CD4-positive, alpha-beta T cell treated with Interleukin-4 for 1 hour (primary cell): Measurements from ENCODE around the gene CDC42SE2.
A peak's percentile ranks its signal among the peaks of the same experiment; 100 is the strongest.
"Not testable (repeated sequence)": the region's sequence is repeated elsewhere in the genome, so short reads cannot be mapped to it uniquely, and the experiment has no call there.

Source experiments
- DNase-seq, 2 donors: peaks; one replicate each; pipeline ENCODE4 v3.0.0-alpha.2; 2020 to 2022

The CDC42SE2 gene

GRCh38 chr5:131324303-131324702 lies 60.5 kb downstream of the CDC42SE2 start:
- no peak for DNase-seq

- DNase-seq: no peak
These were observed 64.9 kb downstream of the CDC42SE2 start for GRCh38 chr5:131328536-131329285.

DNA sequence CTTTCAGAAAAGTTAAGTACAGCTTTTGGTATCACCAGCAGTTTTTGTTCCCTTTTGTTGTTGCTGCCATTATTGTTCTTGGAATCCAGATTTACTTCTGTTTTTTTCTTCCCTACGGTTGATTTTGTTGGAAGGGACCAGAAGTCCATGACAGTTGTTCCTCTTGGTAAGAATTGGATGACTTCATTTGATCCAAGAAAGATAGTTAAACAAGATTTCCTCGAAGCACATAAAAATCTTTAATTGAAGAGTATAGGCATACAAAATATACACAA lies 65.4 kb downstream of the CDC42SE2 start:
- no peak for DNase-seq

DNA sequence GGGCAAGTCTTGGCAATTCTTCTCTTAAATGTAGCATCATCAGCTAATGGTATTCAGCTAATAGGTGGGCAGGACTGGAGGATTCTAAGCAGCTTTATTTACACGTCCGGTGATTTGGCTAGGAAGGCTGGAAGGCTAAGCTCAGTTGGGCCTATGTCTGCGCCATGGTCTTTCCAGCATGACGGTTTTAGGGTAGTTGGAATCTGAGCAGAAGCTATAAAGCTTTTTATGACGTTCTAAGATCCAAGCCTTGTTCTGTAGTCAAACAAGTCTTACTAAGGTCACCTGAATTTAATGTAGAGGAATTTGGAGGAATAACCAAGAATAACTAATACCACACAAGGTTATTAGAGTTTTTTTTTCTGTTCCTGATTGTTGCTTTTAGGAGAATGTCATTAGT lies 66.2 kb downstream of the CDC42SE2 start:
- DNase-seq: no peak

DNA sequence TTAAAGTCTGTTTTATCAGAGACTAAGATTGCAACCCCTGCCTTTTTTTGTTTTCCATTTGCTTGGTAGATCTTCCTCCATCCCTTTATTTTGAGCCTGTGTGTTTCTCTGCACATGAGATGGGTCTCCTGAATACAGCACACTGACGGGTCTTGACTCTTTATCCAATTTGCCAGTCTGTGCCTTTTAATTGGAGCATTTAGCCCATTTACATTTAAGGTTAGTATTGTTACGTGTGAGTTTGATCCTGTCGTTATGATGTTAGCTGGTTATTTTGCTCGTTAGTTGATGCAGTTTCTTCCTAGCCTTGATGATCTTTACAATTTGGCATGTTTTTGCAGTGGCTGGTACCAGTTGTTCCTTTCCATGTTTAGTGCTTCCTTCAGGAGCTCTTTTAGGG lies 71.9 kb downstream of the CDC42SE2 start:
- DNase-seq: not testable (repeated sequence)

- peak in 1 of 2 donors; percentile 60 for DNase-seq
These were observed 72.9 kb downstream of the CDC42SE2 start for GRCh38 chr5:131336801-131337200.

- DNase-seq: peak in 1 of 2 donors; percentile 58
These were observed 73.6 kb downstream of the CDC42SE2 start for GRCh38 chr5:131337240-131338050.

DNA sequence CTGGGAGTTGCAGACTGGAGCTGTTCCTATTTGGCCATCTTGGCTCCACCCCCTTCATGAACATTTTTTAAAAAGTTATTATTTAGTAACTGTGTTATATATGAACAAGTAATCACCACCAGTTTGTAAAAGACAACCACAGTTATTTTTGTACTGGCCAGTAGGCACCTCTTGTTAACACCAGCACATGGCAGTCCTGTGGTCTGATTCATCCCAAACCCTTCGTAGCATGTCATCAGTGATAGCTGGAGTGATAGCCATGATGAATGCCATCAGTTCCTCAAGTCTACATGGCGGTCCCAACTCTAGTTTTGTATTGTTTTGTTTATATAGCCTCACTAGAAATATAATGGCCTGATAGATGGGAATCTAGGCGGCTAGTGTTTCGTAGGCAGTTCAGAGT lies 74.2 kb downstream of the CDC42SE2 start:
- DNase-seq: no peak

- not testable (repeated sequence) for DNase-seq
These were observed 80.4 kb downstream of the CDC42SE2 start for GRCh38 chr5:131344288-131344687.

- not testable (repeated sequence) for DNase-seq
These were observed 82.4 kb downstream of the CDC42SE2 start for GRCh38 chr5:131346204-131346603.

DNA sequence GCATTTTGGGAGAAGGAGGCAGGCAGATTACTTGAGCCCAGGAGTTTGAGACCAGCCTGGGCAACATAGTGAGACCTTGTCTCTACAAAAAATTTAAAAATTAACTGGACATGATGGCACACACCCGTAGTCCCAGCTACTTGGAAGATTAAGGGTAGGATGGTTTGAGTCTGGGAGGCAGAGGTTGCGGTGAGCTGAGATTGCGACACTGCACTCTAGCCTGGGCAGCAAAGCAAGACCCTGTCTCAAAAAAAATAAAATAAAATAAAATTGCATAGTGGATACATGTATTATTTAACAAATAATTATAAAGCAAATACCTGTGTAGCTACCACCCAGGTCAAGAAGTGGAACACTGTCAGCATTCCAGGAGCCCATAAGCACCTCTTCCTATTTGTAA lies 90.1 kb downstream of the CDC42SE2 start:
- no peak for DNase-seq

GRCh38 chr5:131355971-131356528 lies 92.2 kb downstream of the CDC42SE2 start:
- peak in 1 of 2 donors; percentile 39 for DNase-seq

DNA sequence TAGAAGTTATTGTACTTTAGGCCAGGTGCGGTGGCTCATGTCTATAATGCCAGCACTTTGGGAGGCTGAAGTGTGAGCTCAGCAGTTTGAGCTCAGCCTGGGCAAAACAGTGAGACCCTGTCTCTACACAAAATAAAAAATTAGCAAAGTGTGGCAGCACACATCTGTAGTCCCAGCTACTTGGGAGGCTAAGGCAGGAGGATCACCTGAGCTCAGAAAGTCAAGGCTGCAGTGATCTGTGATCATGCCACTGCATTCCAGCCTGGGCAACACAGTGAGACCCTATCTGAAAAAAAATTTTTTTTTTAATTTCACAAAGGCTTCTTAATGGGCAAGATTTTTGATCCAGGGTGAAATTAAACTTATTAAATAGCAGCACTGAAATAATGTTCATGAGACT lies 92.8 kb downstream of the CDC42SE2 start:
- no peak for DNase-seq

DNA sequence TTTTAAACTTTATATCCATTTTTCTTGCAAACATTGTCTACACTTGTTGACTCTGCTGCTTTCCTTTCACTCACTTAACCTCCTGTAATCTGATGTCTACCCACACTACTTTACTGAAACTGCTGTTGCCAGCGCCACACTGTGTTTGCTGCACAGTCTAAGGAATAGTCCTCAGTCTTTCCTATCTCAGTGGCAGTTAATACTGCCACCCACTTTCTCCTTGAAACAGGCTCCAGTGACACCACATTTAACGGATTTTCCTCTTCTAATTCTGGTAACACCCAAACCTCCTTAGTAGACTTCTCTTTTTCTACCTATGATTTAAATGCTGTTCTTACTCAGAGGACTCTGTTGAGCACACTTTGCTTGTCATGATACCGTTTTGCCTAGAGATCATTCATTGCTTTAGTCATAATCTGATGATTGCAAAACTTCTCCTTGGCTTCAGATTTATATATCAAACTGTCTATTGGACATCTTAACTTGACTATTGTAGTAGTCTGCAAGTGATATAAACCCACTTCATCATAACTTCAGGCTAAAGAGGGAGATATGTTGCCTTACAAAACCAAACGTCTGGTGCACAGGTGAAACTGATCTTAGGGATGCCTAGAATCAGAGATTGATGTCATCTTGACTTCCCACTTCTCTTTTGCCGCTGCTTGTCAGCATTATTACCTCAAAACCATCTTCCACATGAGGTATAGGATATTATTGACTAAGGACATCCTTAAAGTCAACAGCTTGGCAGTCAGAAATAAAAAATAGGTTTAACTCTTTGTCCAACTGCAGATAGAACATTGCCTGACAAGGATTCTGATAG lies 94.1 kb downstream of the CDC42SE2 start:
- DNase-seq: peak in 1 of 2 donors; percentile 61

DNA sequence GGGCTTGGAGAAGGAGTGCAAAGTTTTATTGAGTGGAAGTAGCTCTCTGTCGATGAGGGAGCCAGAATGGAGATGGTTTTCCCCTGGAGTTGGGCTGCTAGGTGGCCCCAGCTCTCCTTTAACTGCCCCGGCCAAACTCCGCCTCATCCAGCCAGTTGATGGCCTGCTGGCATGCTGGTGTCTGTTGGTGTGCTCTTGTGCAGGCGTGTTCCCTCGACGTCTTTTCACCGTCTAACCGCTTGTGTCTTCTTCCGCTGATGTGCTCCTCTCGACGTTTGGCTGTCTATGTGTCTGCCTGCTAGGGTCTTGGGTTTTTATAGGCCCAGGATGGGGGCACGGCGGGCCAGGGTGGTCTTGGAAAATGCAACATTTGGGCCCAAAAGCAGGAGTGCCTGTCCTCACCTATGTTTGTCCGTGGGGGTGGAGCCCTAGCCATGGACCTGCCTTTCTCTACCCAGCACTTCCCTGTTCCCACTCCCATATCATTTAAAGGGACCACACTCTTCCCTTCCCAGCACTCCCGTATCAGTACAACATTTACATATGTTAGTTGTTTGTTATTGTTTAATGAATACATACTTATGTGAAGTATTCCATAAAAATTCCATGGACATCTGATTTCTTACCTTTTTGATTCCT lies 97.9 kb downstream of the CDC42SE2 start:
- DNase-seq: no peak

- no peak for DNase-seq
These were observed 100.1 kb downstream of the CDC42SE2 start for GRCh38 chr5:131363811-131364506.

DNA sequence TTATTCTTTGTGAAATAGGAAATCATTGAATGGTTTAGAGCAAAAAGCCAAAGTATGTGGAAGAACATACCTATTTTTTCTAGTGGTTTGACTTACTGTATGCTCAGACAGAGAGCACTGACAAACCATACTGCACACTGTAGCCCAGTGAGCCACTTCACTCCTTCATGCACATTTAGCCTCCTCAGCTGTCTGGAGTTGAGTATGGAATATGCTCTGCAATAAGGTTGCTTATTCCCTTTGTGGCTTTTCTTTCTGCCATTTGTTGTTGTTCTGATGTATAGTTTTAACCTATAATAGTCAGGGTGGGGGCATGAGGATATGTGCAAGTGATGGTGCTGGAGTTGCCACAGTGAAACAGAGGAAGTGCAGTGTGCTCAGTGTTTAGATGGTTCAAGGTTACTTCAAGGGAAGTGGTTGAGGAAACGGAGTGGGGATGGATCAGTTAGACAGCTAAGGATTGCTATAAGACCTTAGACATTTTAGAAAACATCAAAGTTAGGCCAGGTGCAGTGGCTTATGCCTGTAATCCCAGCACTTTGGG lies 100.7 kb downstream of the CDC42SE2 start:
- peak in 1 of 2 donors; percentile 54 for DNase-seq

GRCh38 chr5:131366428-131366827 lies 102.6 kb downstream of the CDC42SE2 start:
- no peak for DNase-seq

DNA sequence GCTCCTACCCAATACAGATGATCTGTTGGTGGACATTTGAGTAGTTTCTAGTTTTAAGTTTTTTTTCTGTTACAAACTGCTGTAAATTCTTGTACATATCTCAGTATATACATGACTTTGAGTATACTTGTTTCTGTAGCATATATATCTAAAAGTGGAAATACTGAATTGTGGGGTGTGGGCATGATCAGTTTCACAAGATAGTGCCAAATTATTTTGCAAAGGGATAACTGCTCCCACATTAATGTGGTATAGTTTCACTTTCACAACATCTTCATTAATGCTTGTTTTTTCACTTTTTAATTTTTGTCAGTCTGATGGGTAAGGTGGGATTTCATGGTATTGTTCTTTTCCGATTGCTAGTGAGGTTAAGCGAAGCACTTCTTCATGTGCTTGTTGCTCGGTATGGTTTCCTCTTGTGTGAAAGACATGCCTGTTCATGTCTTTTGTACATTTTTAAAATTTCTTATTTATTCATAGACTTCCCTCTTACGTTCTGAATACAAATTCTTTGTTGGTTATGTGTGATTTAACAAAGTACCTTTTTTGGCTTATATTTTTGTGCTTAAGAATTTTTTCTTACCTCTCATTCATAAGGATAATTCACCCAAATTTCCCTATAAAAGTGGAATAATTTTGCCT lies 103.5 kb downstream of the CDC42SE2 start:
- peak in 1 of 2 donors; percentile 36 for DNase-seq

DNA sequence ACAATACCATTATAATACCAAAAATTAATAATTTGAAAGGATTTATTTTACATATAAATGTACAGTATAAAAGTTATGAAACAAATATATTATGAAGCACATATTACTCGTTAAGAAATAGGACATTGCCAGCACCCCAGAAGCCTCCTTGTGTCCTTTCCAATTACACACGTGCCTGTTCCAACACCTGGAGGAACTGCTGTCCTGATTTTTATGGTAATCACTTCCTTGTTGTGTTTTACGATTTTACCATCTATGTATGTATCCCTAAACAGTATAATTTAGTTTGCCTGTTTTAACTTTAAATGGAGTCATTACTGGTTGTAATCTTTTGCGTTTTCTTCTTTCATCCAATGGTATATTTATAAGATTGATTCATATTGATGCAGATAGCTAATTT lies 105.0 kb downstream of the CDC42SE2 start:
- no peak for DNase-seq

DNA sequence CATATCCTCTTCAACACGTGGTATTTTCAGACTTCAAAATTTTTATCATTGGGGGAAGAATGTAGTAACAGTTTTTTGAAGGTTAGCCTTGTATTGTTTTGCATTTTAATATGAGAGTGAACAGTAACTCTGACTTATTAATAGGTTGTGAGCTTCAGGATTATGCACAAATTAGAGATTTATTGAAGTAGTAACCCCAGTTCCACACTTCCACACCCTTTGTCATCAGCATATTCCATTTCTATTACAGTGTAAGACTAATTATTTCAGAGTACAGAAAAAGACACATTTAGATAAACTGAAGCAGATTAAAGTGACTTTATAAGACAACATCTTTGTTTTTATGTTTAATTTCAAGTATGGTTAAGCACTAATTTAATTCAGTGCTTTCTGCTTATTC lies 105.7 kb downstream of the CDC42SE2 start:
- no peak for DNase-seq
